Activated T-helper 1 cell treated with Interleukin-2 at 50 U/mL for 16 hours (primary cell): Measurements from ENCODE around the gene BLOC1S4.
A peak's percentile ranks its signal among the peaks of the same experiment; 100 is the strongest.
"Not testable (repeated sequence)": the region's sequence is repeated elsewhere in the genome, so short reads cannot be mapped to it uniquely, and the experiment has no call there.

ENCODE experiments used
- DNase-seq: peaks from one replicate; pipeline ENCODE4 v3.0.0-alpha.2; 2020; ENCODE audit warnings: low read depth

The BLOC1S4 gene

GRCh38 chr4:6718932-6719610, 3.1 kb downstream of the BLOC1S4 start:
- no peak for DNase-seq

- DNase-seq, result no peak
Observed at GRCh38 chr4:6719611-6720179, 3.7 kb downstream of the BLOC1S4 start.

- DNase-seq, result peak; percentile 72
Observed at GRCh38 chr4:6720202-6720699, 4.3 kb downstream of the BLOC1S4 start.

- DNase-seq, result no peak
Observed at GRCh38 chr4:6721121-6721520, 5.1 kb downstream of the BLOC1S4 start.

- no peak for DNase-seq
Observed at GRCh38 chr4:6722891-6723290, 6.9 kb downstream of the BLOC1S4 start.

GRCh38 chr4:6723851-6724250, 7.9 kb downstream of the BLOC1S4 start:
- no peak for DNase-seq

GRCh38 chr4:6724421-6725111, 8.6 kb downstream of the BLOC1S4 start:
- no peak for DNase-seq

- DNase-seq, result not testable (repeated sequence)
Observed at GRCh38 chr4:6725427-6725961, 9.5 kb downstream of the BLOC1S4 start.

- no peak for DNase-seq
Observed at GRCh38 chr4:6727081-6727942, 11.3 kb downstream of the BLOC1S4 start.

GRCh38 chr4:6727943-6728250, 11.9 kb downstream of the BLOC1S4 start:
- no peak for DNase-seq

GRCh38 chr4:6728320-6729029, 12.5 kb downstream of the BLOC1S4 start:
- no peak for DNase-seq

- DNase-seq, result no peak
Observed at GRCh38 chr4:6730603-6731317, 14.8 kb downstream of the BLOC1S4 start.

GRCh38 chr4:6731318-6731675, 15.3 kb downstream of the BLOC1S4 start:
- no peak for DNase-seq

- DNase-seq, result no peak
Observed at GRCh38 chr4:6731780-6732179, 15.8 kb downstream of the BLOC1S4 start.

GRCh38 chr4:6732441-6733357, 16.7 kb downstream of the BLOC1S4 start:
- no peak for DNase-seq

GRCh38 chr4:6733358-6734164, 17.6 kb downstream of the BLOC1S4 start:
- DNase-seq, result no peak

GRCh38 chr4:6734165-6734786, 18.3 kb downstream of the BLOC1S4 start:
- DNase-seq, result no peak

GRCh38 chr4:6739920-6740319, 23.9 kb downstream of the BLOC1S4 start:
- DNase-seq, result no peak

- DNase-seq, result no peak
Observed at GRCh38 chr4:6740347-6740746, 24.4 kb downstream of the BLOC1S4 start.
